ENCODE data around the gene P3H4. TPM values are rescaled to one million over a fixed set of nuclear protein-coding genes. Genes with fewer than 3 reads are reported as not detected.
A peak's percentile ranks its signal among the peaks of the same experiment; 100 is the strongest.

The P3H4 gene
- total RNA-seq, 1 experiment from 2014 or later, result 24.0 TPM

- no peak overlapping the region for H3K27ac ChIP-seq (ENCODE audit: insufficient read length, low read depth, low read length)
- no peak overlapping the region for H2AFZ ChIP-seq (ENCODE audit: low read length)
- peak overlapping the region; percentile 52 for H3K4me2 ChIP-seq (ENCODE audit: insufficient read depth, insufficient read length, low read length)
- no peaks in the 10 kb centered on the region; a peak in 1 of 5 replicates for H3K9me3 Mint-ChIP-seq
- peaks cover 24 to 39% of the 10 kb centered on the region in 2 experiments for H3K4me1 Mint-ChIP-seq
- no peaks in the 10 kb centered on the region for H4K20me1 ChIP-seq (ENCODE audit: control insufficient read depth, insufficient read depth, insufficient read length)
- no peaks in the 10 kb centered on the region for H3K9me3 ChIP-seq (ENCODE audit: control insufficient read depth, low read depth, low read length)
- no peaks in the 10 kb centered on the region for H3K79me2 ChIP-seq (ENCODE audit: insufficient read depth, low read length)
- H3K4me1 ChIP-seq (ENCODE audit: insufficient read depth, low read length), result peaks cover 8% of the 10 kb centered on the region; the same call in 1 of the 2 replicates
- no peak overlapping the region for H2BK12ac ChIP-seq (ENCODE audit: insufficient read length, low read depth, low read length)
- peak; percentile 64 for DNase-seq
- H3T11ph ChIP-seq (ENCODE audit: low read length), result no peak overlapping the region
- no peaks in the 10 kb centered on the region for H3K79me1 ChIP-seq (ENCODE audit: insufficient read depth, low read depth, low read length, poor library complexity, severe bottlenecking)
- peak overlapping the region in 1 of 2 experiments; percentile 74; a peak in 3 of 5 replicates for H3K4me3 Mint-ChIP-seq
- no peak overlapping the region for H2AK5ac ChIP-seq (ENCODE audit: insufficient read length, low read length)
- no peak overlapping the region for H2BK5ac ChIP-seq (ENCODE audit: insufficient read length, low read length)
- H3K4ac ChIP-seq (ENCODE audit: low read depth, low read length), result no peak overlapping the region
- H3K14ac ChIP-seq (ENCODE audit: insufficient read depth, low read length), result peak overlapping the region; percentile 53; the same call in 1 of the 2 replicates
- H3K18ac ChIP-seq (ENCODE audit: insufficient read length, low read depth, low read length), result peak overlapping the region; percentile 54
- no peak overlapping the region for H2BK20ac ChIP-seq (ENCODE audit: low read depth, low read length, poor library complexity, severe bottlenecking)
- no peak for TF ChIP-seq CTCF (conservative IDR thresholded peaks at IDR 0.05)
- no peak overlapping the region for H3K56ac ChIP-seq (ENCODE audit: insufficient read length, low read depth, low read length)
- H2BK15ac ChIP-seq (ENCODE audit: low read depth, low read length), result no peak overlapping the region
- H3K27me3 ChIP-seq (ENCODE audit: insufficient read depth, low read length), result peaks cover 4% of the 10 kb centered on the region; the same call in 1 of the 2 replicates
- H3K36me3 Mint-ChIP-seq (ENCODE audit: insufficient read depth in 1 of 3, low read depth in 3 of 3), result no peaks in the 10 kb centered on the region; a peak in 1 of 7 replicates
- H3K27me3 Mint-ChIP-seq (ENCODE audit: low read depth), result peaks cover 34% of the 10 kb centered on the region
- H2BK120ac ChIP-seq (ENCODE audit: low read depth, low read length, poor library complexity, severe bottlenecking), result no peak overlapping the region
- no peak overlapping the region for H4K91ac ChIP-seq (ENCODE audit: insufficient read length, low read depth, low read length)
- H3K23me2 ChIP-seq (ENCODE audit: insufficient read length, low read depth, low read length, poor library complexity, severe bottlenecking), result peaks cover 6% of the 10 kb centered on the region
- no CpG with 5 or more reads among the region's 22 CpGs for WGBS (ENCODE audit: extremely low coverage, insufficient read length, low lambda C conversion rate)
- H3K27ac Mint-ChIP-seq, result peak overlapping the region in 2 of 3 experiments; percentile 44 to 68; a peak in 3 of 7 replicates
- H4K8ac ChIP-seq (replicated peaks; ENCODE audit: insufficient read length, low read depth, low read length), result no peak overlapping the region
- no peak overlapping the region for H3K9ac ChIP-seq (ENCODE audit: extremely low read depth, insufficient read length, low read length)
- no peak overlapping the region for H3K23ac ChIP-seq (ENCODE audit: insufficient read length, low read depth, low read length)
- H4K5ac ChIP-seq (ENCODE audit: insufficient read length, low read depth, low read length), result no peak overlapping the region
These were observed 18.6 kb downstream of the P3H4 start for GRCh38 chr17:41792845-41793783.

Measured in H9 (cell line).